Measurements from ENCODE around the gene TMEM250. TPM values are rescaled to one million over a fixed set of nuclear protein-coding genes. Genes with fewer than 3 reads are reported as not detected.

TMEM250 gene
- total and polyA plus RNA-seq, 4 experiments from 2014 or later: 46.7 to 67.3 (median 53.9) TPM

DNA sequence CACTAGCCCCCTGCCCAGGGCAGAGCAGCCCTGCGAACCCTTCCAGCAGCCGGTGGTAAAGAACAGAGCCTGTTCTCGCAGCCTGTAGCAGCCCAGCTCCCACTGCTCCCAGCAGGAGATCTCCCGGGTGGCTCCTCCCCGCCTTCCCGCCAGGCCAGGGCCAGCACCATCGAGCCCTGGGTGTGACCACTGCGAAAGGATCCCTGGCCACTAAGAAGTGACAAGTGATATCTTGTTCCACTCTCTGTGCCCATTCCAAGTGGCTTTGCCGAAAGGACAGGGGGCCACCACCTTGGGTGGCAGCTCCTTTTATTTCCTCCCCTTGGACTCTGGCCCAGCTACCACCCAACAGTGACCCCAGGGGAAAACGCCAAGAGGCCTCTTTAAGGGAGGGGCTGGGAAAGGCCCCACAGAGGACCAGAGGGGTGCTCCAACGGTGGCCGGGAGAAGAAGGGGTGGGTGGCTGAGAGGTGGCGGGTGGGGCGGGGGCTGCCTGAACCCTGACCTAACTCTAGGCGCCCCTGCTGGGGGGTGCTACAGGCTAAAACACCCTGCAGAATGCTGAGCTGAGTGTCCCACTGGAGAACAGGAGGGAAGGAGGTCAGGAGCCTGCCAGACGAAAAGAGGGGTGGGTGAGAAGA, 25.2 kb downstream of the TMEM250 start:
- Histone ChIP-seq H3K4me1 (ENCODE audit: insufficient read depth, low read length) (peaks cover 45% of the 10 kb centered on the region), H3K27me3 (ENCODE audit: insufficient read depth, low read length) (no peaks in the 10 kb centered on the region)

DNA sequence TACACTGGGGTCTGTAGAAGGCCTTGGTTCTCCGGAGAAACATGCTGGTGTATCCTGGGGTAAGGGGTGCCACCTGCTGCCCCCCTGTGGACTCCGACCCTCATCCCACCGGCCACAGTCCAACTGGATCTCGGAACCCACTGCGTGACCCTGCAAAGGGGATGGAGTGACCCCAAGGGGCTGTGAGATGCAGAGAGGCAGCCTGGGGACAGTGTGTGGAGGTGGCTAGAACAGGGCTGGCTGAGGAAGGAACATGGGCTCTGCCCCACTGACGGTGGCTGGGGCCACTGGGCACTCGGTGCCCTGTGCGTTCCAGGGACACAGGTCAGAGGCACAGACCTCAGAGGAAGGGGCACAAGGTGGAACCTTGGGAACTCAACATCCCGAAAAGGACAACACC, 25.9 kb downstream of the TMEM250 start:
- Mint-ChIP-seq H3K27me3 (no peaks in the 10 kb centered on the region), H3K36me3 (no peaks in the 10 kb centered on the region), H3K4me3 (peak overlapping the region; percentile 54 to 88 (median 72)), H3K27ac (peak overlapping the region in 5 of 7 donors; percentile 10 to 89 (median 68)), H3K9me3 (no peaks in the 10 kb centered on the region), H3K4me1 (peaks cover 3 to 40% (median 17%) of the 10 kb centered on the region in 4 donors)
- CTCF ChIA-PET (ENCODE audit: partially characterized antibody): interaction anchor here (5.7 kb wide), 1 partner anchor 30 kb away, joined by 75 read pairs; no protein-coding TSS in a partner anchor
- H3K36me3 ChIP-seq (ENCODE audit: insufficient read depth, low read length): no peaks in the 10 kb centered on the region
- peaks cover 44% of the 10 kb centered on the region for H3K4me1 ChIP-seq (ENCODE audit: insufficient read depth, low read length)
- no peaks in the 10 kb centered on the region for H3K9me3 ChIP-seq (ENCODE audit: control insufficient read depth in 1 of 2, low read length in 2 of 2)
- DNase-seq: no peak
- intact Hi-C loops (cut with micrococcal nuclease): no loop called here
- POLR2A ChIA-PET (ENCODE audit: partially characterized antibody): no interaction called here
- no peaks in the 10 kb centered on the region for H3K27me3 ChIP-seq (ENCODE audit: insufficient read depth, low read length)
- H3K27ac ChIP-seq (ENCODE audit: low read depth, low read length): no peak overlapping the region
- no peak overlapping the region for H3K4me3 ChIP-seq (ENCODE audit: low read length in 2 of 2)

More for the DNA sequence above, 25.2 kb downstream of the TMEM250 start:
- Mint-ChIP-seq H3K4me3 (peak overlapping the region; percentile 71 to 88 (median 77)), H3K27ac (peak overlapping the region in 5 of 7 donors; percentile 29 to 85 (median 70)), H3K9me3 (no peaks in the 10 kb centered on the region), H3K36me3 (no peaks in the 10 kb centered on the region), H3K4me1 (peaks cover 3 to 41% (median 19%) of the 10 kb centered on the region in 4 donors), H3K27me3 (no peaks in the 10 kb centered on the region)
- H3K27ac ChIP-seq (ENCODE audit: low read depth, low read length): peak overlapping the region; percentile 43
- intact Hi-C loops (cut with micrococcal nuclease): no loop called here
- DNase-seq: no peak
- POLR2A ChIA-PET (ENCODE audit: partially characterized antibody): interaction anchor here (1.1 to 8.3 kb wide), 3 partner anchors 16 to 307 kb away, joined by 3 to 155 read pairs (median 58); partner anchors contain the start of gene TMEM250
- no peak overlapping the region for H3K4me3 ChIP-seq (ENCODE audit: low read length in 2 of 2)
- H3K36me3 ChIP-seq (ENCODE audit: insufficient read depth, low read length): no peaks in the 10 kb centered on the region
- CTCF ChIA-PET (ENCODE audit: partially characterized antibody): interaction anchor here (0.9 to 1.2 kb wide), 2 partner anchors 28 to 126 kb away, joined by 4 to 7 read pairs; no protein-coding TSS in a partner anchor
- no peaks in the 10 kb centered on the region for H3K9me3 ChIP-seq (ENCODE audit: control insufficient read depth in 1 of 2, low read length in 2 of 2)

DNA sequence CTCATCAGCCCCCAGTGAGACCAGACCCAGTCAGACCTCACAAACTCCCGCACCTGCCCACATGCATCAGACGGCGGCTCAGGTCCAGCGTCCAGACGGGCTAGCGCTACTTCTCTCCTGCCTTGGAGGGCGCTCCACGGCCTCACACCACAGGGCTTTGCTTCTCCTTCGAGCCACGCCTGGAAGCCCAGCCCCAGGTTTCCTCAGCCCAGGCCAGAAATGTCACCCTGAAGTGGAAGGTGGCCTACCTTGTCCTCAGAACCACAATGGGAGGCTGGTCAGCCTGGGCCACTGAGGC, 26.4 kb downstream of the TMEM250 start:
- peak overlapping the region in 2 of 7 donors; percentile 15 to 47 for H3K27ac Mint-ChIP-seq
- no peaks in the 10 kb centered on the region for H3K27me3 Mint-ChIP-seq
- Histone ChIP-seq H3K27me3 (ENCODE audit: insufficient read depth, low read length) (no peaks in the 10 kb centered on the region), H3K36me3 (ENCODE audit: insufficient read depth, low read length) (no peaks in the 10 kb centered on the region), H3K9me3 (ENCODE audit: control insufficient read depth in 1 of 2, low read length in 2 of 2) (no peaks in the 10 kb centered on the region), H3K4me3 (ENCODE audit: low read length in 2 of 2) (no peak overlapping the region), H3K27ac (ENCODE audit: low read depth, low read length) (no peak overlapping the region), H3K4me1 (ENCODE audit: insufficient read depth, low read length) (peaks cover 44% of the 10 kb centered on the region)
- peaks cover 3 to 40% (median 17%) of the 10 kb centered on the region in 4 donors for H3K4me1 Mint-ChIP-seq
- ChIA-PET CTCF (ENCODE audit: partially characterized antibody) (interaction anchor here (5.7 kb wide), 1 partner anchor 30 kb away, joined by 75 read pairs; no protein-coding TSS in a partner anchor), POLR2A (ENCODE audit: partially characterized antibody) (interaction anchor here (1.8 kb wide), 1 partner anchor 17 kb away, joined by 7 read pairs; no protein-coding TSS in a partner anchor)
- H3K36me3 Mint-ChIP-seq: no peaks in the 10 kb centered on the region
- no peaks in the 10 kb centered on the region for H3K9me3 Mint-ChIP-seq
- intact Hi-C loops (cut with micrococcal nuclease): no loop called here
- H3K4me3 Mint-ChIP-seq: no peak overlapping the region
- DNase-seq: peak in 1 of 5 donors; percentile 28

DNA sequence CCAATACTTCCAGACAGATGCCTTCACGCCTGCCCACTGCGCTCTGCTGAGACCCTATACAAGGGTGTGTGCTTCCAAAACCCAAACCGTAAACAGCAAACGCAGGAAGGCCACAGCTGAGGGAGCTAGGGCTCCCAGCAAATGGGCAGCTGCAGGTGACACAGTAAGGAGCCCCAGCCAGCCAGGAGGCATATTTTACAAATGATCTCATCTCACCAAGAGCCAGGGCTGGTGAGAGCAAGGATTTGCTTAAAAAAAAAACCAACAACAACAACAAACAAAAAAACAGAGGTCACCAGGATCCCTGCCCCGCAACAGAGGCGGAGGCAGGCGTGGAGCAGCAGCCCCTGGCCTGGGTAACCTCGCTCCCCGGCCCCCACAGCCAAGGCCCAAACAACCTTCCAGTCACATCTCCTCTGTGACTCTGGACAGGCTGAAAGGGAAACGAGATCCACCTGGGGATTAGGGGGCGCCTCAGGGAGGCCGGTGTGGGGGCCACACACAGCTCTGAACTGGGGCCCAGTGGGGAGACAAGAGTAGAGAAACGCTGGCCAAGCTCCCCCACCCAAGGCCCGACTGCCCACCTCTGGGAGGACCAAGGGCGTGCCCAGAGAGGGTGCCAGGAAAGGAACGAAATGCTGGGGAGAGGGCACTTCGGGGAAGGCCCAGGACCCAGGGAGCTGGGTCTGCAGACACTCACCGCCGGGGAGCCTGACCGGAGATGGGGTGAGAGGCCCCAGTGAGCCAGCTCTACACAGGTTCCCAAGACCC, 26.9 kb downstream of the TMEM250 start:
- peak overlapping the region in 6 of 7 donors; percentile 24 to 78 (median 62) for H3K27ac Mint-ChIP-seq
- POLR2A ChIA-PET (ENCODE audit: partially characterized antibody): interaction anchor here (0.8 to 2.2 kb wide), 3 partner anchors 18 to 131 kb away, joined by 3 to 13 read pairs (median 7); no protein-coding TSS in a partner anchor
- intact Hi-C loops (cut with micrococcal nuclease): no loop called here
- H3K27ac ChIP-seq (ENCODE audit: low read depth, low read length): no peak overlapping the region
- no peaks in the 10 kb centered on the region for H3K9me3 Mint-ChIP-seq
- peak overlapping the region in 5 of 8 donors; percentile 35 to 70 (median 42) for H3K4me3 Mint-ChIP-seq
- no peak overlapping the region for H3K4me3 ChIP-seq (ENCODE audit: low read length in 2 of 2)
- no peaks in the 10 kb centered on the region for H3K36me3 Mint-ChIP-seq
- no peaks in the 10 kb centered on the region for H3K27me3 Mint-ChIP-seq
- peak in 1 of 5 donors; percentile 34 for DNase-seq
- H3K27me3 ChIP-seq (ENCODE audit: insufficient read depth, low read length): no peaks in the 10 kb centered on the region
- CTCF ChIA-PET (ENCODE audit: partially characterized antibody): interaction anchor here (5.7 kb wide), 1 partner anchor 31 kb away, joined by 75 read pairs; no protein-coding TSS in a partner anchor
- no peaks in the 10 kb centered on the region for H3K9me3 ChIP-seq (ENCODE audit: control insufficient read depth in 1 of 2, low read length in 2 of 2)
- no peaks in the 10 kb centered on the region for H3K36me3 ChIP-seq (ENCODE audit: insufficient read depth, low read length)
- peaks cover 5 to 40% (median 19%) of the 10 kb centered on the region in 4 donors for H3K4me1 Mint-ChIP-seq
- H3K4me1 ChIP-seq (ENCODE audit: insufficient read depth, low read length): peaks cover 44% of the 10 kb centered on the region

GRCh38 chr9:136090768-136091581, 27.7 kb downstream of the TMEM250 start:
- DNase-seq: no peak
- peak overlapping the region in 4 of 7 donors; percentile 24 to 75 (median 50) for H3K27ac Mint-ChIP-seq
- no peaks in the 10 kb centered on the region for H3K27me3 Mint-ChIP-seq
- H3K9me3 Mint-ChIP-seq: no peaks in the 10 kb centered on the region
- no peak overlapping the region for H3K27ac ChIP-seq (ENCODE audit: low read depth, low read length)
- H3K4me3 Mint-ChIP-seq: peak overlapping the region in 2 of 8 donors; percentile 42 to 70
- no peaks in the 10 kb centered on the region for H3K27me3 ChIP-seq (ENCODE audit: insufficient read depth, low read length)
- ChIA-PET POLR2A (ENCODE audit: partially characterized antibody) (interaction anchor here (0.8 to 2.2 kb wide), 3 partner anchors 19 to 131 kb away, joined by 3 to 13 read pairs (median 7); no protein-coding TSS in a partner anchor), CTCF (ENCODE audit: partially characterized antibody) (interaction anchor here (1.1 to 5.7 kb wide), 4 partner anchors 11 to 31 kb away, joined by 3 to 75 read pairs (median 6); partner anchors contain the start of gene TMEM250)
- no peaks in the 10 kb centered on the region for H3K9me3 ChIP-seq (ENCODE audit: control insufficient read depth in 1 of 2, low read length in 2 of 2)
- no peaks in the 10 kb centered on the region for H3K36me3 ChIP-seq (ENCODE audit: insufficient read depth, low read length)
- no peak overlapping the region for H3K4me3 ChIP-seq (ENCODE audit: low read length in 2 of 2)
- H3K36me3 Mint-ChIP-seq: no peaks in the 10 kb centered on the region
- intact Hi-C loops (cut with micrococcal nuclease): no loop called here
- H3K4me1 ChIP-seq (ENCODE audit: insufficient read depth, low read length): peaks cover 39% of the 10 kb centered on the region
- peaks cover 4 to 33% (median 18%) of the 10 kb centered on the region in 4 donors for H3K4me1 Mint-ChIP-seq

- Histone ChIP-seq H3K27ac (ENCODE audit: low read depth, low read length) (no peak overlapping the region), H3K4me3 (ENCODE audit: low read length in 2 of 2) (no peak overlapping the region), H3K36me3 (ENCODE audit: insufficient read depth, low read length) (no peaks in the 10 kb centered on the region), H3K4me1 (ENCODE audit: insufficient read depth, low read length) (peaks cover 36% of the 10 kb centered on the region), H3K27me3 (ENCODE audit: insufficient read depth, low read length) (no peaks in the 10 kb centered on the region), H3K9me3 (ENCODE audit: control insufficient read depth in 1 of 2, low read length in 2 of 2) (no peaks in the 10 kb centered on the region)
- intact Hi-C loops (cut with micrococcal nuclease): no loop called here
- no peak for DNase-seq
- no peaks in the 10 kb centered on the region for H3K27me3 Mint-ChIP-seq
- H3K9me3 Mint-ChIP-seq: no peaks in the 10 kb centered on the region
- H3K27ac Mint-ChIP-seq: peak overlapping the region in 2 of 7 donors; percentile 7 to 35
- peak overlapping the region in 1 of 8 donors; percentile 15 for H3K4me3 Mint-ChIP-seq
- H3K4me1 Mint-ChIP-seq: peaks cover 4 to 30% (median 18%) of the 10 kb centered on the region in 4 donors
- ChIA-PET POLR2A (ENCODE audit: partially characterized antibody) (interaction anchor here (0.6 to 2.2 kb wide), 5 partner anchors 19 to 227 kb away, joined by 3 to 13 read pairs (median 4); no protein-coding TSS in a partner anchor), CTCF (ENCODE audit: partially characterized antibody) (interaction anchor here (0.6 to 5.7 kb wide), 6 partner anchors 11 to 193 kb away, joined by 3 to 75 read pairs (median 5); partner anchors contain the start of gene TMEM250)
- H3K36me3 Mint-ChIP-seq: no peaks in the 10 kb centered on the region
Measured at GRCh38 chr9:136090056-136090735, 28.5 kb downstream of the TMEM250 start.

All from CD4-positive, alpha-beta memory T cell (primary cell).